ENCODE results near the gene HPCA. TPM values are rescaled to one million over a fixed set of nuclear protein-coding genes. Genes with fewer than 3 reads are reported as not detected.
A peak's percentile ranks its signal among the peaks of the same experiment; 100 is the strongest.

HPCA gene
- total RNA-seq, 1 experiment from 2014 or later = 2.6 TPM

DNA sequence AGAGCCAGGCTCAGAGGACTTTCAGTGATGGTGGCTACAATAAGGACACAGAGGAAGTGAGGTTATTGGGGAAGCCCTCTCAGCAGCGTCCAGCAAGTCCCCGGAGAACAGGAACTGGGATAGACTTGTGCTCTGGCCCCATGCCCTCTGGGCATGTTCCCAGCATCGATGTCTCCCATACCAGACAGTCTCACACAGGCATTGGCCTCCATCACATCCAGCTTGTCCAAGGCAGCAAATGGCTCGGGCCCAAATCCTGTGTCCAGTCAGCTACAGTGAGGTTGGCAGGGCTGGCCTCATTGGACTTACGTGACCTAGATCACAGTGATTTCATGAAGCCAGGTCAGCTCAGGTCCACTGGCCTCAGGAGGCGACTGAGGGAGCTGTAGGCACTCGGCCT lies 34.5 kb downstream of the HPCA start:
- Histone ChIP-seq H3K36me3 (replicated peaks; ENCODE audit: control insufficient read depth, insufficient read depth, low read length) (no peaks in the 10 kb centered on the region), H3K27me3 (ENCODE audit: control insufficient read depth, insufficient read depth, low read length) (peaks cover 27% of the 10 kb centered on the region), H3K4me3 (ENCODE audit: insufficient read depth, low read depth, low read length) (no peak overlapping the region)
- no peak for DNase-seq

DNA sequence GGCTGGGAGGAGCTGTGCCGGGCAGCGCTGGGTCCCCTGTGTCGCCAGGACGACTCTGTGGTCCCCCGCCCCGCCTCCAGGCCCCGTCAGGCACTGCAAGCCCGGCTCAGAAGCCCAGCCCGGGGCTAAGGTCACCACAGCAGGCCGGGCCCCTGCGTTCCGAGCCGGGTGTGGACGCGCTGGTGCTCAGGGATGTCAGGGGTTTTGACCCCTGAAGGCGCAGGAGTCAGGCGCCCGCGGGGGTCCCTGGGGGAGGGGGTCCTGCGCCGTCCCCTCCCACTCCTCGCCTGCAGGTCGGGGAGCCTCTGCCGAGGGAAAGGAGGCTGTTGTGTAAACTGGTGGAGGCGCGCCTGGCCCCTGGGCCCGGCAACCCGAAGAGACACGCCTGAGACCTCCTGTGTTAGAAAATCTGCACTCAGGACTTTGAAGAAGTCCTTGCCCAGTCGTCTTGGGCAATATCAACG lies 38.6 kb downstream of the HPCA start:
- no peaks in the 10 kb centered on the region for H3K36me3 ChIP-seq (replicated peaks; ENCODE audit: control insufficient read depth, insufficient read depth, low read length)
- peak; percentile 86 for DNase-seq

DNA sequence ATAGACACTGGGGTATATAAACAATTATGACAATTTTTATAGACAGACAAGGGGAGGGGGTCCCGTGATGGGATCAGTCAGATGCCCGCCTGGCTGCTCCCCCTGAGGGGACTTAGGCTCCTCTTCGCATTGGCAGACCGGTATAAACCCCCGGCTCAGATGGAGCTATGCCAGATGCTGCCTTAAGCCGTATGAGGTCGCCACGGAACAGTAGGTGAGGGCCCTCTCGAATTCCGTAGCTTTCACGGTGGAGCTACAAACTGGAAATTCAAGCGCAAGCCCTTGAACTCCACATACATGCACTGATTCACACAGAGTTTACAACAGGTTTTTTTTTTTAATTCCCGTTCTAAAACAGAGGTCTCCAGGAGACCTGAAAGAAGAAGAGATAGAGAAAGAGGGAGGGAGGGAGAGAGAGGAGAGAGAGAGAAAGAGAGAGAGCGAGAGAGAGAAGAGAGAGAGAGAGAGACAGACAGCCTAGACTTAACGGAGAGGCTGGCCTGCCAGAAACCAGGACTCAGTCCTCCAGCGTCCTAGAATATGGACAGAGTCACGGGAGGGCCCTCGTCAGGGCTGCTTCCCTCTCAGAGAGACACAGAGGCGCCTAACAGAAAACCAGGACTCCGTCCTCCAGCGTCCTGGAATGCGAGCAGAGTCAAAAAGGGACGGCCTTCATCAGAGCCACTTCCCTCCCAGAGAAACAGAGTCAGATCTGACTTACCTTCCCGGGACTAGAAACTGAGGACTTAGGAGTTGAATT lies 39.3 kb downstream of the HPCA start:
- DNase-seq = peak; percentile 80
- peaks cover 43% of the 10 kb centered on the region for H3K27me3 ChIP-seq (ENCODE audit: control insufficient read depth, insufficient read depth, low read length)
- H3K36me3 ChIP-seq (replicated peaks; ENCODE audit: control insufficient read depth, insufficient read depth, low read length) = no peaks in the 10 kb centered on the region
- H3K4me3 ChIP-seq (ENCODE audit: insufficient read depth, low read depth, low read length) = peak overlapping the region; percentile 48

More for the DNA sequence above, 38.6 kb downstream of the HPCA start:
- peak overlapping the region; percentile 48 for H3K4me3 ChIP-seq (ENCODE audit: insufficient read depth, low read depth, low read length)
- H3K27me3 ChIP-seq (ENCODE audit: control insufficient read depth, insufficient read depth, low read length) = peaks cover 43% of the 10 kb centered on the region

DNA sequence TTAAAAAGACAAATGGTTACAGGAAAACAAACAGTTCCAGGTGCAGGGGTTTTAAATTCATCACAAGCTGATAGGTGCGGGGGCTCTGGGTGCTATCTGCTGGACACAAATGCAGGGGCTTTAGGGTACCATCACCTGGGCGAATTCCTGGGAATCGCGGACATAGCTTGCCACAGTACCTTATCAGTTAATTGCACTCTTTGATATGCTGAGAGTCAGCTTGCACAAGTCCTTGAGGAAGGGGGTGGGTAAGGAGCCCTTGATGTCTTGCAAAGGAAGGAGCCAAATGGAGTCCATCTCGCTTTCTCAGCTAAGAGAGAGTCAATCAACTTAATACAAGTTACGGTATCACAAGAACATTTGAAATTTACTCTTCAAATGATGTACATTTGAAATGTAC lies 40.3 kb downstream of the HPCA start:
- Histone ChIP-seq H3K36me3 (replicated peaks; ENCODE audit: control insufficient read depth, insufficient read depth, low read length) (no peaks in the 10 kb centered on the region), H3K27me3 (ENCODE audit: control insufficient read depth, insufficient read depth, low read length) (peaks cover 43% of the 10 kb centered on the region), H3K4me3 (ENCODE audit: insufficient read depth, low read depth, low read length) (no peak overlapping the region)
- DNase-seq = no peak

DNA sequence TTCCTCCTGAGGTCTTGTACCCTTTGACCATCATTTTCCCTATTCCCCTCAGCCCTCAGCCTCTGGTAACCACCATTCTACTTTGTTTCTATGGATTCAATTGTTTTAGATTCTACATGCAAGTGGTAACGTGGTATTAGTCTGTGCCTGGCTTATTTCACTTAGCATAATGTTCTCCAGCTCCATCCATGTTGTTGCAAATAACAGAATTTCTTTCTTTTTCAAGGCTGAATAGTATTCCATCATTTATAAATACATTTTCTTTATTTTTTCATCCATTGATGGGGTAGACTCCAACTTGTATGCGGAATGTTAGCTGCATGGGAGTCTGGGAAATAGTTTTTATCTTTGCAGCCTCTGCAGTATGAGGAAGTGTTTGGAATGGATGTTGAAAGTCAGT lies 41.1 kb downstream of the HPCA start:
- no peaks in the 10 kb centered on the region for H3K36me3 ChIP-seq (replicated peaks; ENCODE audit: control insufficient read depth, insufficient read depth, low read length)
- H3K27me3 ChIP-seq (ENCODE audit: control insufficient read depth, insufficient read depth, low read length) = peaks cover 43% of the 10 kb centered on the region
- no peak for DNase-seq
- H3K4me3 ChIP-seq (ENCODE audit: insufficient read depth, low read depth, low read length) = no peak overlapping the region

DNA sequence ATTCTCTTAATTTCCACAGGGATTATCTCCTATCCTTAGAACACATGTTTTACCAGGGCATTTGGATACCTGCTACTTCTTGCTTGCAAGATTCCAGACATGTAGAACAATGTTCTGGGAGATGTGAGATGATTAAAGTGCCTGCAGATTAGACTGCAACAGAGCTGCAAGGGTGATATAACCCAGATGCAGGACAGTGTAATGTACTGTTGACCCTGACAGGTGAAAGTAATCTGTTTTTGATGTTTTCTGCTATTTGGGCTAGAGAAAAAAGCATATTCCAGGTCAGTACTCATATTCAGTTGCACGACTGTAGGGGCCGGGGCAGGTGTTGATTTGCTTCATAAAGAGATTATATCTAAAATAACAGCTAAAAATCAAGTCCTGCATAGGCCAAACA lies 42.0 kb downstream of the HPCA start:
- DNase-seq = no peak
- Histone ChIP-seq H3K36me3 (replicated peaks; ENCODE audit: control insufficient read depth, insufficient read depth, low read length) (no peaks in the 10 kb centered on the region), H3K27me3 (ENCODE audit: control insufficient read depth, insufficient read depth, low read length) (peaks cover 40% of the 10 kb centered on the region), H3K4me3 (ENCODE audit: insufficient read depth, low read depth, low read length) (no peak overlapping the region)

DNA sequence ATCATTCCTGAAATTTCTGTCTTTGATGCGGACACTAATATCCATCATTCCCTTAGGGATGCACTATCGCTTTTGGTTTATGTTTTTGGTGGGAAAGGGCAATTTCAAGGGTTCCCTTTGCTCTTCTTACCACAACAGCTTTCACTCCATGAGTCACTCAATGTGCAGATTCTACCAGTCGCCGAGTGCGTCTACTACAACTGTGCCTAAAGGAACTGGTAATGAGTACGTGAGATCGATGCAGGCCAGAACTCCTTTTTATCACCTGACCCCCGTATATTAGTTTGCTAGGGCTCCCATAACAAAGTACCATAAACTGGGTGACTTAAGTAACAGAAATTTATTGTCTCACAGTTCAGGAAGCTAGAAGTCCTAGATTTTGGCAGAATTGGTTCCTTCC lies 42.4 kb downstream of the HPCA start:
- DNase-seq = no peak
- peaks cover 37% of the 10 kb centered on the region for H3K27me3 ChIP-seq (ENCODE audit: control insufficient read depth, insufficient read depth, low read length)
- no peaks in the 10 kb centered on the region for H3K36me3 ChIP-seq (replicated peaks; ENCODE audit: control insufficient read depth, insufficient read depth, low read length)
- no peak overlapping the region for H3K4me3 ChIP-seq (ENCODE audit: insufficient read depth, low read depth, low read length)

DNA sequence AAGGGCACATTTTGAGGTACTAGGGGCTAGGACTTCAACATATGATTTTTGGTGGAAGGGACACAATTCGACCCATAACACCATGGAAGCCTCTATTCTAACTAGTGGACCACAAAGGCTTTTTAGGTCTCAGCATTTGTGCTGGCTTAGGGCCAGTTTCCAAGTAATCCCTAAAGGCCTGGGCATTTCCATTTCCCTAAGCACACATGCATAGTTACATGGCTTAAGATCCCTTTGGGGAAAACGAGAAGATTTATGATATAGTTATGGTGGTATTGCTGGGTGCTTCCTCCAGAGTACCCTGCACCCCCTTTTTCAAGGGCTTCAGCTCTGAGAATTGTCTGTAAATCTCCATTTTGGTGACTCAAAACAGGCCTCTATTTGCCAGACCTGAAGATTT lies 43.1 kb downstream of the HPCA start:
- DNase-seq = no peak
- peaks cover 30% of the 10 kb centered on the region for H3K27me3 ChIP-seq (ENCODE audit: control insufficient read depth, insufficient read depth, low read length)

DNA sequence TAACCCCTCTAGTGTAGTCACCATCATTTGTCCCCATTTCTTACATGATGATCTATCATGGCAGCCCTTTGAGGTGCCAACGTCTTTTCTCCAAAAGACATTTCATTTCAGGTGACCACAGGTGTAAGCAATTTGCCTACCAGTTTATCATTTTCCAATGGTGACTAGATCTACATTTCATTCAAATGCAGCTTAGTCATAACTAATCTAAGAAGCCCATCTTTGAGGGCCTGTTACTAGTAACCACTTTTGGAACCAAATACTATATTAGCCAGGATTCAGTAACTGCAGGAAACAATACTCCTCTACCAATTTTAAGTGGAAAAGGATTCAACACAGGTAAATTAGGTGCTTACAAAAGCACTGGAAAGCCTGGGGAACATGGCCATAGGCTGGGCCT lies 45.5 kb downstream of the HPCA start:
- Histone ChIP-seq H3K36me3 (replicated peaks; ENCODE audit: control insufficient read depth, insufficient read depth, low read length) (no peaks in the 10 kb centered on the region), H3K27me3 (ENCODE audit: control insufficient read depth, insufficient read depth, low read length) (peaks cover 7% of the 10 kb centered on the region), H3K4me3 (ENCODE audit: insufficient read depth, low read depth, low read length) (no peak overlapping the region)
- DNase-seq = no peak

More for the DNA sequence above, 43.1 kb downstream of the HPCA start:
- H3K36me3 ChIP-seq (replicated peaks; ENCODE audit: control insufficient read depth, insufficient read depth, low read length) = no peaks in the 10 kb centered on the region
- no peak overlapping the region for H3K4me3 ChIP-seq (ENCODE audit: insufficient read depth, low read depth, low read length)

DNA sequence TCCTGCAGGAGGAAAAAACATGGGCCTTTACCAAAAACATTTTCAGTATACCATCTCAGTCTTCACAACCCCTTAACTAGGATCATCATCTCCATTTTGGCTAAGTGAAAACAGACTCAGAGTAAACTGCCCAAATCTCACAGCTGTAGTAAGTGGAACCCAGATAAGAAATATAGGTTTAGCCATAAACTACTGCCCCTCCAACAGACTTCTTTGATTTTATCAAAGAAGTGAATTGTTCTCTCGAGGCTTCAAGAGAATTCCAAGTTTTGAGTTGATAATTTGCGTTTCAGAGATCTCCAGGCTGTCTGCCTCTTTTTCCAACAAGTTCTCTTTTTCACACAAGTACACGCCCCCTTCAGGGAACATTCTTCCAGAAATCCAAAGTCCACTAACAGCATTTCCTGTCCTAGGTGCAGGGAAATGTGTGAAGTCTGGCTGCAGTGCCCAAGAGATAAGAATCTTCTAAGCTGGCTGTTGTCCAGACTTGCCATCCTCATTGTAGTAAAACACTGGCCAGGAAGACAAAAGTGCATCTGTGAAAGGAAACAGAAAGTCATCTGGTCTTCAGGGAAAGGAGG lies 47.5 kb downstream of the HPCA start:
- no peaks in the 10 kb centered on the region for H3K27me3 ChIP-seq (ENCODE audit: control insufficient read depth, insufficient read depth, low read length)
- DNase-seq = peak; percentile 35
- H3K4me3 ChIP-seq (ENCODE audit: insufficient read depth, low read depth, low read length) = no peak overlapping the region
- H3K36me3 ChIP-seq (replicated peaks; ENCODE audit: control insufficient read depth, insufficient read depth, low read length) = peaks cover 3% of the 10 kb centered on the region

DNA sequence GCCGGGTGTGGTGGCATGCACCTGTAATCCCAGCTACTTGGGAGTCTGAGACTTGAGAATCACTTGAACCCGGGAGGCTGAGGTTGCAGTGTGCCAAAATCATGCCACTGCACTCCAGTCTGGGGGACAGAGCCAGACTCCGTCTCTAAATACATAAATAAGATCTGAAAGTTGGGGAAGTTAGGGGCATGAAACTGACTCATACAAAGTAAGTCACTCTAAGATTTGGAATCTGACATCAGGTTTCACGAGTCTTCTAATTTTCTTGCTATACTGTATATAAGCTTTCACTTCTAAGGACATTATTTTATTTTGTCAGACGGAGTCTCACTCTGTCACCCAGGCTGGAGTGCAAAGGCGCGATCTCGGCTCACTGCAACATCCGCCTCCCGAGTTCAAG lies 48.2 kb downstream of the HPCA start:
- no peak for DNase-seq
- Histone ChIP-seq H3K36me3 (replicated peaks; ENCODE audit: control insufficient read depth, insufficient read depth, low read length) (peaks cover 3% of the 10 kb centered on the region), H3K27me3 (ENCODE audit: control insufficient read depth, insufficient read depth, low read length) (no peaks in the 10 kb centered on the region), H3K4me3 (ENCODE audit: insufficient read depth, low read depth, low read length) (no peak overlapping the region)

DNA sequence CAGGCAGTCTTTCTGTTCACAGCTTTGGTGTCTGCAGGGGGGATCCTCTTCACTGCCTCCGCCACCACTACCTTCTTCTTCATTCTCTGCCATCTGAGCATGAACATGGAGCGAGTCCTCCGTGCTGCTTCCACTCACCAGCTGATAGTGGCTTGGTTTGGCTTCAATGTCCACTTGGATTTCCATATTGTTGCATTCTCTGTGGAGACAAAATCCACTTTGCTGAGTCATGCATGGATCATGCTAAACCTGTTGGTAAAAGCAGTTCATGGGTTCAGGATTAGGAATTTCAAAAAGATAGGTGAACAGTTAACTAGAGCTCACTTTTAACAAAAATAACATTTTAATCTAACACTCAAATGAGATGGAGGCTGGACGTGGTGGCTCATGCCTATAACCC lies 50.8 kb downstream of the HPCA start:
- Histone ChIP-seq H3K4me3 (ENCODE audit: insufficient read depth, low read depth, low read length) (no peak overlapping the region), H3K36me3 (replicated peaks; ENCODE audit: control insufficient read depth, insufficient read depth, low read length) (peaks cover 4% of the 10 kb centered on the region), H3K27me3 (ENCODE audit: control insufficient read depth, insufficient read depth, low read length) (no peaks in the 10 kb centered on the region)
- DNase-seq = no peak

DNA sequence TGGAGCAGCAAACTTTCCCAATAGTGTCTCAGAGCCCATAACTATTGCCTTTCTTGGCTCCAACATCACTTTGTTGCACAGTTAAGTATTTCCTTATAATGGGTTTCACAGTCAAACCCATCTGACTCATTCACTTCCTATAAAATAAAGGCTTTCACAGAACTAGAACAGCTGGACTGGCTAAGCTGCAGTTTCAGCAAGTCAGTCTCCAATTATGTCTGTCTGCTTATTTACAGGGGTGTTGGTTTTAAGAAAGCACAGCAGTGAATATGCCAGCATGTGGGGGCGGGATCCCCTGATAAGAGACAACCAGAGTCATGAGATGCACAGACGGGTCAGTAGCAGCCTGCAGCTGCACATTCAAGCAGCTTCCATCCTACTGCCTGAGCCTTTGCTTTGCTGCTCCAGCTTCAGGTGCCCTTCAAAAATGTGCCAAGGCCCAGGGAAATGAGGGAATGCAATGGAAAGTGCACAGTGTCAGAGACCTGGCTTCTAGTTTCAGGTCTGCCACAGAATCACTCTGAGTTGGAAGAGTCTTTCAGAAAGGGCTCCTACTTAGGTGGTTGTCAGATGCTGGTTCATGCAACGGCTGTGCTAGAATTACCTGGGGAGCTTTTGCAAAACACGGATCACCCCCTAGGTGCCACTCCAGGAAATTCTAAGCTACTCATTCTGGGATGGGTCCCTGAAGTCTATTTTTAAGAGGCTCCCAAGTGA lies 53.5 kb downstream of the HPCA start:
- Histone ChIP-seq H3K27me3 (ENCODE audit: control insufficient read depth, insufficient read depth, low read length) (no peaks in the 10 kb centered on the region), H3K4me3 (ENCODE audit: insufficient read depth, low read depth, low read length) (no peak overlapping the region), H3K36me3 (replicated peaks; ENCODE audit: control insufficient read depth, insufficient read depth, low read length) (peaks cover 4% of the 10 kb centered on the region)
- no peak for DNase-seq

DNA sequence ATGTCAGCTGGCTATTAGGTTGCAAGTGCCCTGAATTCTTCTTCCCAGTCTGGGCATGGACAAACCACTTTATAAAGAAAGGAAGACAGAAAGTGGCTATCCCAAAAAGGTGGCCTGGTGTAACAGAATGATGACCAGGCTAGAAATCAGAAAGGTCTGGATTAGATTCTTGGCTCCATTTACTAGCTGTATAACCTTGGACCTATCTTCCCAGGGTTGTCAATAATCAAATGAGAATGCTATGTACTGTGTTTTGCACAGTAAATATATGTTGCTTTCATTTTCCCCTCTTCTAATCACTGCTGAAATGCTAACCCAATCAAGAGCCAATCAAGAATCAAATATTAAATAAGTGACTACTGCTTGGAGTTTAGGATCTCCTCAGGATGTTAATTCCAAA lies 57.9 kb downstream of the HPCA start:
- Histone ChIP-seq H3K4me3 (ENCODE audit: insufficient read depth, low read depth, low read length) (no peak overlapping the region), H3K36me3 (replicated peaks; ENCODE audit: control insufficient read depth, insufficient read depth, low read length) (peaks cover 6% of the 10 kb centered on the region), H3K27me3 (ENCODE audit: control insufficient read depth, insufficient read depth, low read length) (no peaks in the 10 kb centered on the region)
- DNase-seq = no peak

Data from H7 (cell line).